Liver (tissue), 9 donors: Measurements from ENCODE around the gene GALNT16. TPM values are rescaled to one million over a fixed set of nuclear protein-coding genes. Genes with fewer than 3 reads are reported as not detected.
"Not testable (repeated sequence)": the region's sequence is repeated elsewhere in the genome, so short reads cannot be mapped to it uniquely, and the experiment has no call there.

Experiments
- DNase-seq: peaks from one replicate; pipeline ENCODE4 v3.0.0-alpha.2; 2017; ENCODE audit warnings: low spot score
- H3K27ac ChIP-seq, 2 donors: one replicate each; pipeline ENCODE4 v1.7.0; 2013; ENCODE audit warnings: inconsistent platforms in 2 of 2, low read length in 2 of 2, control low read depth in 1 of 2, low read depth in 1 of 2, mild to moderate bottlenecking in 1 of 2
- H3K27me3 ChIP-seq, 4 donors: one replicate each; pipeline versions ENCODE4 v1.6.1 to v1.7.0; 2013; ENCODE audit warnings: low read length in 3 of 4, inconsistent platforms in 1 of 4, mild to moderate bottlenecking in 1 of 4, moderate library complexity in 1 of 4; ENCODE audit not compliant: control insufficient read depth in 4 of 4, insufficient read depth in 4 of 4
- H3K36me3 ChIP-seq, 4 donors: one replicate each; pipeline versions ENCODE4 v1.6.1 to v1.7.0; 2013; ENCODE audit warnings: low read length in 3 of 4, mild to moderate bottlenecking in 3 of 4, low read depth in 1 of 4, moderate library complexity in 1 of 4; ENCODE audit not compliant: control insufficient read depth in 4 of 4, insufficient read depth in 3 of 4
- H3K4me1 ChIP-seq, 4 donors: one replicate each; pipeline versions ENCODE4 v1.6.1 to v1.7.0; 2013; ENCODE audit warnings: low read length in 3 of 4, mild to moderate bottlenecking in 3 of 4, moderate library complexity in 1 of 4; ENCODE audit not compliant: control insufficient read depth in 4 of 4, insufficient read depth in 4 of 4
- H3K4me3 ChIP-seq, 3 donors: one replicate each; pipeline versions ENCODE4 v1.6.1 to v1.7.0; 2013; ENCODE audit warnings: low read length in 3 of 3, control low read depth in 1 of 3, low read depth in 1 of 3, mild to moderate bottlenecking in 1 of 3
- H3K9ac ChIP-seq, 2 donors: one replicate each; pipeline ENCODE4 v1.7.0; 2013; ENCODE audit warnings: low read length in 2 of 2, mild to moderate bottlenecking in 2 of 2, moderate library complexity in 2 of 2, control low read depth in 1 of 2, low read depth in 1 of 2
- H3K9me3 ChIP-seq, 4 donors: one replicate each; pipeline versions ENCODE4 v1.6.1 to v1.7.0; 2013; ENCODE audit warnings: low read length in 3 of 4; ENCODE audit not compliant: control insufficient read depth in 4 of 4
- EGR1 ChIP-seq, 2 donors: IDR thresholded peaks; 2 replicates each; pipeline ENCODE4 v1.6.1; 2016 to 2018; ENCODE audit warnings: antibody characterized with exemption in 2 of 2, low read depth in 2 of 2
- FOXA2 ChIP-seq: IDR thresholded peaks from 2 replicates; pipeline ENCODE4 v1.6.1; 2016; ENCODE audit warnings: antibody characterized with exemption
- HNF4A ChIP-seq, 2 donors: conservative IDR thresholded peaks; 2 replicates each; pipeline ENCODE4 v1.6.1; 2016; ENCODE audit warnings: antibody characterized with exemption in 2 of 2, mild to moderate bottlenecking in 2 of 2
- JUND ChIP-seq, 2 donors: IDR thresholded peaks; 2 replicates each; pipeline ENCODE4 v1.6.1; 2016; ENCODE audit warnings: antibody characterized with exemption in 2 of 2
- RAD21 ChIP-seq, 2 donors: IDR thresholded peaks; 2 replicates each; pipeline ENCODE4 v1.6.1; 2016; ENCODE audit warnings: antibody characterized with exemption in 2 of 2, mild to moderate bottlenecking in 2 of 2
- RXRA ChIP-seq, 2 donors: IDR thresholded peaks; 2 replicates each; pipeline ENCODE4 v1.6.1; 2017 to 2018; ENCODE audit warnings: antibody characterized with exemption in 2 of 2, mild to moderate bottlenecking in 1 of 2
- SP1 ChIP-seq: IDR thresholded peaks from 2 replicates; pipeline ENCODE4 v1.6.1; 2018; ENCODE audit warnings: antibody characterized with exemption, mild to moderate bottlenecking
- TAF1 ChIP-seq: conservative IDR thresholded peaks from 2 replicates; pipeline ENCODE4 v1.6.1; 2016; ENCODE audit warnings: antibody characterized with exemption, mild to moderate bottlenecking
- YY1 ChIP-seq: IDR thresholded peaks from 2 replicates; pipeline ENCODE4 v1.6.1; 2016; ENCODE audit warnings: antibody characterized with exemption, mild to moderate bottlenecking
- WGBS: extraction: QIAGEN DNeasy Blood & Tissue Kit; methylation state at CpG from one replicate; pipeline ENCODE4 v1.1.7; 2013; 5-methylcytosine and 5-hydroxymethylcytosine counted together
- polyA plus RNA-seq, 2 donors: library from polyadenylated mRNA; stranded (reverse) in 1 of 2; unstranded in 1 of 2; fragments of 200-250 nt in 1 of 2; fragments of >200 nt in 1 of 2; fragmentation: Nextera tagmentation in 1 of 2; extraction: Ambion mirVana in 1 of 2; gene quantifications; one replicate each; pipeline versions ENCODE4 v1.2.1 to v1.2.3, GENCODE V29; 2013 to 2015
- total RNA-seq, 2 donors: library from RNA; depleted of rRNA; stranded (reverse); fragments of >200 nt; gene quantifications; one replicate each; pipeline ENCODE4 v1.2.3, GENCODE V29; 2014
- TF ChIP-seq, protein P1 (sequence below): IDR thresholded peaks from 2 replicates; pipeline ENCODE4 v1.6.1; 2016; ENCODE audit warnings: antibody characterized with exemption
- TF ChIP-seq, protein P2 (sequence below): fragments of 150-350 bp; IDR thresholded peaks from 2 replicates; pipeline ENCODE4 v1.5.1; 2017; ENCODE audit warnings: improper control_type of control experiment, low read depth, low read length; ENCODE audit not compliant: missing input control
- TF ChIP-seq, protein P3 (sequence below): IDR thresholded peaks from 2 replicates; pipeline ENCODE4 v1.6.1; 2016; ENCODE audit warnings: antibody characterized with exemption
- TF ChIP-seq, protein P4 (sequence below): IDR thresholded peaks from 2 replicates; pipeline ENCODE4 v1.6.1; 2016; ENCODE audit warnings: antibody characterized with exemption, mild to moderate bottlenecking
- TF ChIP-seq, protein P5 (sequence below): IDR thresholded peaks from 2 replicates; pipeline ENCODE4 v1.6.1; 2016; ENCODE audit warnings: antibody characterized with exemption
- donor health status: healthy.
- donor health status: healthy.
- donor health status: healthy.
- donor health status: healthy.
- donor health status: healthy.

The GALNT16 gene
- total and polyA plus RNA-seq, 4 donors, result 0.25 to 1.2 (median 0.71) TPM

DNA sequence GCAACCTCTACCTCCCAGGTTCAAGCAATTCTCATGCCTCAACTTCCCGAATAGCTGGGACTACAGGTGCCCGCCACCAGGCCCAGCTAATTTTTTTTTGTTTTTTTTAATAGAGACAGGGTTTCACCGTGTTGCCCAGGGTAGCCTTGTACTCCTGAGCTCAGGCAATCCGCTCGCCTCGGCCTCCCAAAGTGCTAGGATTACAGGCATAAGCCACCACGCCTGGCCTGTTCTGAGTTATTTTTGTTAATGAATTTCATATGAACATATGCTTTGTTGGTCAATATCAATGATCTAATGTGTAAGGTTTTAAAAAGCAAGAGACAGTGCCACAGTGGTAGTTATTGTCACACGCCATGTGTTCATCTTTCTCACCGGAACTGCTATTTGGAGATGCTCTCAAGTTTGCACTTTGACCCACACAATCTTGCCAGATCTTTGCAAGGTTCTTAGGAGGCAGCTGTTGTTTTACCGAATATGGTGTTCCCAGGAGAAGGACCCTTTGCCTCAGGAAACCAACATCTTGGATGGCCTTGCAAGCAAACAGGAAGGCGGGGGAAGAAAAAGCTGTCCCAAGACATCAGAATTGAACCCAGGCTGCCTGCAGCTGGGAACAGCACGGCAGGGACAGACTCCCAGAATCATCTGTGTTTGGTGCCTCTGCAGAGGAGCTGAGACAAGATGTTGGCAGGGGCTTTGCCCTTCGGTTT lies 30.0 kb downstream of the GALNT16 start:
- peaks cover 0 to 13% (median 2%) of the 10 kb centered on the region in 4 donors for H3K4me1 ChIP-seq

DNA sequence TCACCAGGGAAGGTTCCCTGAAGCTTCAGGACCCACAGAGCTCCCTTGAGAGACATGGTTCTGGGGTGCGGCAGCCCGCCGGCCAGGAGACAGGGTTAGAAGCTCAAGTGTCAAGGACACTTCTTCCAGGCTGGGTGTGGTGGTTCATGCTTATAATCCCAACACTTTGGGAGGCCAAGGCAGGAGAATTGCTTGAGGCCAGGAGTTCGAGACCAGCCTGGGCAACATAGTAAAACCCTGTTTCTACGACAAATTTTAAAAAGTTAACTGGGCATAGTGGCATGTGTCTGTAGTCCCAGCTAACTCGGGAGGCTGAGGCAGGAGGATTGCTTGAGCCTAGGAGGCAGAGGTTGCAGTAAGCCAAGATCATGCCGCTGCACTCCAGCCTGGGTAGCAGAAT lies 30.9 kb downstream of the GALNT16 start:
- WGBS, result 93% methylated on average over 7 of the region's 7 CpGs
- H3K27me3 ChIP-seq, H3K9me3 ChIP-seq, H3K36me3 ChIP-seq, H3K27ac ChIP-seq, H3K4me3 ChIP-seq, H3K9ac ChIP-seq, DNase-seq: not testable (repeated sequence)
- peaks cover 0 to 12% (median under 1%) of the 10 kb centered on the region in 4 donors for H3K4me1 ChIP-seq

More for the DNA sequence above, 30.0 kb downstream of the GALNT16 start:
- Histone ChIP-seq H3K27me3 (no peaks in the 10 kb centered on the region), H3K9me3 (no peaks in the 10 kb centered on the region), H3K36me3 (no peaks in the 10 kb centered on the region), H3K4me3 (no peak overlapping the region), H3K9ac (no peak overlapping the region), H3K27ac (no peak overlapping the region)
- DNase-seq, result no peak
- 86% methylated on average over 13 of the region's 13 CpGs for WGBS
- TF ChIP-seq, protein P1, sequence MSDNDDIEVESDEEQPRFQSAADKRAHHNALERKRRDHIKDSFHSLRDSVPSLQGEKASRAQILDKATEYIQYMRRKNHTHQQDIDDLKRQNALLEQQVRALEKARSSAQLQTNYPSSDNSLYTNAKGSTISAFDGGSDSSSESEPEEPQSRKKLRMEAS, result no peak
- TF ChIP-seq, protein P2, sequence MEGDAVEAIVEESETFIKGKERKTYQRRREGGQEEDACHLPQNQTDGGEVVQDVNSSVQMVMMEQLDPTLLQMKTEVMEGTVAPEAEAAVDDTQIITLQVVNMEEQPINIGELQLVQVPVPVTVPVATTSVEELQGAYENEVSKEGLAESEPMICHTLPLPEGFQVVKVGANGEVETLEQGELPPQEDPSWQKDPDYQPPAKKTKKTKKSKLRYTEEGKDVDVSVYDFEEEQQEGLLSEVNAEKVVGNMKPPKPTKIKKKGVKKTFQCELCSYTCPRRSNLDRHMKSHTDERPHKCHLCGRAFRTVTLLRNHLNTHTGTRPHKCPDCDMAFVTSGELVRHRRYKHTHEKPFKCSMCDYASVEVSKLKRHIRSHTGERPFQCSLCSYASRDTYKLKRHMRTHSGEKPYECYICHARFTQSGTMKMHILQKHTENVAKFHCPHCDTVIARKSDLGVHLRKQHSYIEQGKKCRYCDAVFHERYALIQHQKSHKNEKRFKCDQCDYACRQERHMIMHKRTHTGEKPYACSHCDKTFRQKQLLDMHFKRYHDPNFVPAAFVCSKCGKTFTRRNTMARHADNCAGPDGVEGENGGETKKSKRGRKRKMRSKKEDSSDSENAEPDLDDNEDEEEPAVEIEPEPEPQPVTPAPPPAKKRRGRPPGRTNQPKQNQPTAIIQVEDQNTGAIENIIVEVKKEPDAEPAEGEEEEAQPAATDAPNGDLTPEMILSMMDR, result no peak
- TF ChIP-seq RXRA (IDR thresholded peaks at IDR 0.05) (no peak), HNF4A (conservative IDR thresholded peaks at IDR 0.05) (no peak), SP1 (no peak), FOXA2 (no peak), EGR1 (IDR thresholded peaks at IDR 0.05; ENCODE audit: low read depth in 2 of 2) (no peak), TAF1 (no peak), JUND (IDR thresholded peaks at IDR 0.05) (no peak), RAD21 (IDR thresholded peaks at IDR 0.05) (no peak), YY1 (no peak)
- TF ChIP-seq, protein P3, sequence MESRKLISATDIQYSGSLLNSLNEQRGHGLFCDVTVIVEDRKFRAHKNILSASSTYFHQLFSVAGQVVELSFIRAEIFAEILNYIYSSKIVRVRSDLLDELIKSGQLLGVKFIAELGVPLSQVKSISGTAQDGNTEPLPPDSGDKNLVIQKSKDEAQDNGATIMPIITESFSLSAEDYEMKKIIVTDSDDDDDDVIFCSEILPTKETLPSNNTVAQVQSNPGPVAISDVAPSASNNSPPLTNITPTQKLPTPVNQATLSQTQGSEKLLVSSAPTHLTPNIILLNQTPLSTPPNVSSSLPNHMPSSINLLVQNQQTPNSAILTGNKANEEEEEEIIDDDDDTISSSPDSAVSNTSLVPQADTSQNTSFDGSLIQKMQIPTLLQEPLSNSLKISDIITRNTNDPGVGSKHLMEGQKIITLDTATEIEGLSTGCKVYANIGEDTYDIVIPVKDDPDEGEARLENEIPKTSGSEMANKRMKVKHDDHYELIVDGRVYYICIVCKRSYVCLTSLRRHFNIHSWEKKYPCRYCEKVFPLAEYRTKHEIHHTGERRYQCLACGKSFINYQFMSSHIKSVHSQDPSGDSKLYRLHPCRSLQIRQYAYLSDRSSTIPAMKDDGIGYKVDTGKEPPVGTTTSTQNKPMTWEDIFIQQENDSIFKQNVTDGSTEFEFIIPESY, result no peak
- TF ChIP-seq, protein P4, sequence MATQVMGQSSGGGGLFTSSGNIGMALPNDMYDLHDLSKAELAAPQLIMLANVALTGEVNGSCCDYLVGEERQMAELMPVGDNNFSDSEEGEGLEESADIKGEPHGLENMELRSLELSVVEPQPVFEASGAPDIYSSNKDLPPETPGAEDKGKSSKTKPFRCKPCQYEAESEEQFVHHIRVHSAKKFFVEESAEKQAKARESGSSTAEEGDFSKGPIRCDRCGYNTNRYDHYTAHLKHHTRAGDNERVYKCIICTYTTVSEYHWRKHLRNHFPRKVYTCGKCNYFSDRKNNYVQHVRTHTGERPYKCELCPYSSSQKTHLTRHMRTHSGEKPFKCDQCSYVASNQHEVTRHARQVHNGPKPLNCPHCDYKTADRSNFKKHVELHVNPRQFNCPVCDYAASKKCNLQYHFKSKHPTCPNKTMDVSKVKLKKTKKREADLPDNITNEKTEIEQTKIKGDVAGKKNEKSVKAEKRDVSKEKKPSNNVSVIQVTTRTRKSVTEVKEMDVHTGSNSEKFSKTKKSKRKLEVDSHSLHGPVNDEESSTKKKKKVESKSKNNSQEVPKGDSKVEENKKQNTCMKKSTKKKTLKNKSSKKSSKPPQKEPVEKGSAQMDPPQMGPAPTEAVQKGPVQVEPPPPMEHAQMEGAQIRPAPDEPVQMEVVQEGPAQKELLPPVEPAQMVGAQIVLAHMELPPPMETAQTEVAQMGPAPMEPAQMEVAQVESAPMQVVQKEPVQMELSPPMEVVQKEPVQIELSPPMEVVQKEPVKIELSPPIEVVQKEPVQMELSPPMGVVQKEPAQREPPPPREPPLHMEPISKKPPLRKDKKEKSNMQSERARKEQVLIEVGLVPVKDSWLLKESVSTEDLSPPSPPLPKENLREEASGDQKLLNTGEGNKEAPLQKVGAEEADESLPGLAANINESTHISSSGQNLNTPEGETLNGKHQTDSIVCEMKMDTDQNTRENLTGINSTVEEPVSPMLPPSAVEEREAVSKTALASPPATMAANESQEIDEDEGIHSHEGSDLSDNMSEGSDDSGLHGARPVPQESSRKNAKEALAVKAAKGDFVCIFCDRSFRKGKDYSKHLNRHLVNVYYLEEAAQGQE, result no peak
- TF ChIP-seq, protein P5, sequence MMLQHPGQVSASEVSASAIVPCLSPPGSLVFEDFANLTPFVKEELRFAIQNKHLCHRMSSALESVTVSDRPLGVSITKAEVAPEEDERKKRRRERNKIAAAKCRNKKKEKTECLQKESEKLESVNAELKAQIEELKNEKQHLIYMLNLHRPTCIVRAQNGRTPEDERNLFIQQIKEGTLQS, result no peak
